SK-N-MC (cell line): ENCODE measurements around the gene GRM7.

ENCODE experiments used
- EZH2 ChIP-seq: fragments of 200-600 bp; sonication (generic); IDR thresholded peaks from one replicate; pipeline ENCODE4 v1.6.1; 2017; ENCODE audit warnings: antibody characterized with exemption
- FOXP2 ChIP-seq: optimal IDR thresholded peaks from 2 replicates; pipeline ENCODE3; 2011; ENCODE audit warnings: mild to moderate bottlenecking, moderate library complexity; ENCODE audit not compliant: insufficient read depth; ENCODE audit errors: extremely low read length, control extremely low read depth
- POLR2AphosphoS5 ChIP-seq: IDR thresholded peaks from 2 replicates; pipeline ENCODE4 v1.6.1; 2012; ENCODE audit warnings: mild to moderate bottlenecking, low read depth, low read length, borderline replicate concordance

DNA sequence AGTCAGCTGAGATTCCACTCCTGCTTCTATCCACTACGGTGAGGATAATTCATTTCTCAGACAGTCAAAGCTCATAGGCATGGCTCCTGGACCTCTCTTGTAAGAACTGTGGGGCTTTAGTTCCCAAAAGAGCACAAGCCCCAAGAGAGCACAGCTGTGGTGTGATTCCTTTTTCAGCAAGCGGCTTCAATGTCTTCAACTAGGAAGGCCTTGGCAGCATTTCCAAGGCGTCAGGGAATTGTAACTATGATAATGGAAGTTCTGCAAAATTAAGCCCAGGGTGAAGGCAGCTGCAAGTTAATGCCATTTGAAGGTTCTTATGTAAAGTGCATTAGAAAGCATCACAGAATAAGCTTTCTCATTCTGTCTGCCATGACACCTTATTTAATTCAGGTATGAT, 657.1 kb downstream of the GRM7 start:
- TF ChIP-seq POLR2AphosphoS5 (no peak), EZH2 (no peak), FOXP2 (no peak)
